HEK293 (cell line): Measurements from ENCODE around the gene SMTNL1.
A peak's percentile ranks its signal among the peaks of the same experiment; 100 is the strongest.

Source experiments
- CTCF ChIA-PET: fragments of 350-600 bp; formaldehyde crosslinking; extraction: SDS; loops from one replicate; lab custom pipeline; 2021; ENCODE audit warnings: antibody characterized with exemption; lab: Yijun Ruan, JAX
- POLR2A ChIA-PET: fragments of 300-600 bp; formaldehyde crosslinking; extraction: SDS; loops from one replicate; lab custom pipeline; 2020; ENCODE audit warnings: antibody characterized with exemption, inconsistent platforms; lab: Yijun Ruan, JAX
- H3K27ac ChIP-seq: fragments of 200-500 bp; sonication (Bioruptor generic); 2 replicates; pipeline ENCODE4 v1.5.1; 2014; ENCODE audit warnings: low read depth, low read length, control low read depth, inconsistent platforms; ENCODE audit errors: extremely low read depth
- H3K36me3 ChIP-seq, 2 experiments: fragments of 200-500 bp in 1 of 2; sonication (Bioruptor generic) in 1 of 2; 1 replicate in 1 of 2; 2 replicates in 1 of 2; pipeline ENCODE4 v1.5.1; 2014 to 2017; ENCODE audit warnings: inconsistent platforms in 2 of 2, low read length in 2 of 2; ENCODE audit not compliant: control insufficient read depth in 2 of 2, insufficient read depth in 1 of 2
- H3K4me1 ChIP-seq: fragments of 200-500 bp; sonication (Bioruptor generic); 2 replicates; pipeline ENCODE4 v1.5.1; 2014; ENCODE audit warnings: mild to moderate bottlenecking, low read length, inconsistent platforms; ENCODE audit not compliant: control insufficient read depth, insufficient read depth
- H3K4me3 ChIP-seq: 2 replicates; pipeline ENCODE4 v1.5.1; 2011; ENCODE audit warnings: low read depth, mild to moderate bottlenecking, control low read depth, low read length, moderate library complexity
- H3K9me3 ChIP-seq: fragments of 200-500 bp; sonication (Bioruptor generic); 2 replicates; pipeline ENCODE4 v1.5.1; 2014; ENCODE audit warnings: low read depth, low read length, inconsistent platforms; ENCODE audit not compliant: control insufficient read depth, insufficient read depth
- FEZF1 ChIP-seq: fragments of 450-650 bp; formaldehyde crosslinking; IDR thresholded peaks from 2 replicates; pipeline ENCODE4 v1.5.1; 2016; ENCODE audit warnings: missing biosample characterization, missing genetic modification characterization
- MZF1 ChIP-seq: fragments of 450-650 bp; formaldehyde crosslinking; IDR thresholded peaks from 2 replicates; pipeline ENCODE4 v1.5.1; 2017; ENCODE audit warnings: missing biosample characterization, missing genetic modification characterization, borderline replicate concordance
- OSR2 ChIP-seq: fragments of 450-650 bp; formaldehyde crosslinking; IDR thresholded peaks from 2 replicates; pipeline ENCODE4 v1.5.1; 2016; ENCODE audit warnings: missing biosample characterization, missing genetic modification characterization
- PATZ1 ChIP-seq: fragments of 450-650 bp; formaldehyde crosslinking; IDR thresholded peaks from 2 replicates; pipeline ENCODE4 v1.5.1; 2016; ENCODE audit warnings: missing biosample characterization, missing genetic modification characterization
- REST ChIP-seq: fragments of 450-650 bp; formaldehyde crosslinking; IDR thresholded peaks from 2 replicates; pipeline ENCODE4 v1.5.1; 2016; ENCODE audit warnings: missing biosample characterization, missing genetic modification characterization
- TRIM28 ChIP-seq: IDR thresholded peaks from 2 replicates; pipeline ENCODE4 v1.6.1; 2011; ENCODE audit warnings: low read length, control low read depth, borderline replicate concordance
- ZNF16 ChIP-seq: fragments of 450-650 bp; formaldehyde crosslinking; IDR thresholded peaks from 2 replicates; pipeline ENCODE4 v1.5.1; 2016; ENCODE audit warnings: low read depth, missing biosample characterization, missing genetic modification characterization
- ZNF274 ChIP-seq, 2 experiments: fragments of 200-500 bp in 1 of 2; fragments of 450-650 bp in 1 of 2; sonication (Bioruptor generic) in 1 of 2; formaldehyde crosslinking in 1 of 2; IDR thresholded peaks; 2 replicates each; pipeline versions ENCODE4 v1.5.1 to v1.6.1; 2014 to 2016; ENCODE audit warnings: borderline replicate concordance in 1 of 2, inconsistent platforms in 1 of 2, low read length in 1 of 2, missing biosample characterization in 1 of 2, missing genetic modification characterization in 1 of 2
- ZNF280C ChIP-seq: fragments of 450-650 bp; formaldehyde crosslinking; IDR thresholded peaks from 2 replicates; pipeline ENCODE4 v1.5.1; 2016; ENCODE audit warnings: missing biosample characterization, missing genetic modification characterization
- ZNF341 ChIP-seq: fragments of 450-650 bp; formaldehyde crosslinking; IDR thresholded peaks from 2 replicates; pipeline ENCODE4; 2016; ENCODE audit warnings: low read depth, missing biosample characterization, missing genetic modification characterization
- ZNF549 ChIP-seq: fragments of 450-650 bp; IDR thresholded peaks from 2 replicates; pipeline ENCODE4 v1.5.1; 2018; ENCODE audit warnings: missing biosample characterization, missing genetic modification characterization, mild to moderate bottlenecking, inconsistent platforms, moderate library complexity
- ZNF560 ChIP-seq: fragments of 450-650 bp; formaldehyde crosslinking; IDR thresholded peaks from 2 replicates; pipeline ENCODE4 v1.5.1; 2017; ENCODE audit warnings: missing biosample characterization, missing genetic modification characterization, borderline replicate concordance
- ZNF561 ChIP-seq: fragments of 450-650 bp; IDR thresholded peaks from 2 replicates; pipeline ENCODE4 v1.5.1; 2018; ENCODE audit warnings: missing biosample characterization, missing genetic modification characterization, borderline replicate concordance
- ZNF629 ChIP-seq: fragments of 450-650 bp; formaldehyde crosslinking; IDR thresholded peaks from 2 replicates; pipeline ENCODE4 v1.5.1; 2017; ENCODE audit warnings: missing biosample characterization, missing genetic modification characterization
- ZNF830 ChIP-seq: fragments of 450-650 bp; IDR thresholded peaks from 2 replicates; pipeline ENCODE4 v1.5.0; 2018; ENCODE audit warnings: missing biosample characterization, missing genetic modification characterization, low read depth, mild to moderate bottlenecking, moderate library complexity
- ZNF843 ChIP-seq: fragments of 450-650 bp; formaldehyde crosslinking; IDR thresholded peaks from 2 replicates; pipeline ENCODE4 v1.5.1; 2016; ENCODE audit warnings: missing biosample characterization, missing genetic modification characterization
- TF ChIP-seq, protein P1 (sequence below): fragments of 450-650 bp; formaldehyde crosslinking; IDR thresholded peaks from 2 replicates; pipeline ENCODE4 v1.5.1; 2016; ENCODE audit warnings: missing biosample characterization, missing genetic modification characterization
- TF ChIP-seq, protein P2 (sequence below): fragments of 450-650 bp; formaldehyde crosslinking; IDR thresholded peaks from 2 replicates; pipeline ENCODE4 v1.5.1; 2017; ENCODE audit warnings: missing biosample characterization, missing genetic modification characterization
- TF ChIP-seq, protein P3 (sequence below): fragments of 450-650 bp; formaldehyde crosslinking; IDR thresholded peaks from 2 replicates; pipeline ENCODE4 v1.5.1; 2016; ENCODE audit warnings: missing biosample characterization, missing genetic modification characterization

SMTNL1 gene

DNA sequence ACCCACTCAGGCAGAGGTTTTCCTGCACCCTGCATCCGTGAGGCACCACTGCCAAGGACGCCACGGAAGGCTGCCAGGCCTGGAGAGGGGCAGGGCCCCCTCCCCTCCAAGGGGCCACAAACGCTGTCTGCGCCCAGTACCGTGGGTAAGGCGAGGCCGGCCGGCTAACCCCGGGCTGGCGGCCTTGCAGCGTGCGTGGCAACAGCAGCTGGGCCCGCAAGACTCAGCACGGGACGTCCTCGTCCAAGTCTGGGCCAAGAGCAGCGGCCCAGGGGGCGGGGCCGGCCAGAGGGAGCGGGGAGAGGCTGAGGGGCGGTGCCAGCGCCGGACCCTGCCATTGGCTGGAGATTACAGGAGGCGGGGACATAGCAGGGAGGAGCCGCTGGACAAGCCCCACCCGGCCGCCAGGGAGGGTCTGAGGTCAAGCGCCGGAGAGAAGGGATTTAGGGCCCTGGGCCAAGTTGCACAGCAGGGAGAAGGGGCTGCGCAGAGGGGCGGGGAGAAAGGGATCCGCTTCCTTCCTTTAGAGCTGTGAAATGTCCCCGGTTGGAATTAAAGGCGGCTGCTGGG, 37.9 kb upstream of the SMTNL1 start (continued):
- TF ChIP-seq ZNF830 (tag by site-specific recombination) (no peak), TRIM28 (no peak), ZNF274 (IDR thresholded peaks at IDR 0.05; ENCODE audit: low read length) (no peak), ZNF274 (tag by site-specific recombination; IDR thresholded peaks at IDR 0.05; ENCODE audit: borderline replicate concordance) (no peak), ZNF549 (tag by site-specific recombination) (no peak), ZNF16 (tag by site-specific recombination) (no peak)
- TF ChIP-seq, all 188 proteins: peak for 23

GRCh38 chr11:57499983-57500461, 37.4 kb upstream of the SMTNL1 start:
- POLR2A ChIA-PET, result no interaction called here
- no peak overlapping the region for H3K4me3 ChIP-seq
- TF ChIP-seq ZNF280C (tag by site-specific recombination) (no peak), ZNF843 (tag by site-specific recombination) (0 out of 2 replicates have a peak, but pooled peaks have one; percentile 13), ZNF629 (tag by site-specific recombination) (0 out of 2 replicates have a peak, but pooled peaks have one; percentile 21), ZNF561 (tag by site-specific recombination) (no peak), FEZF1 (tag by site-specific recombination) (0 out of 2 replicates have a peak, but pooled peaks have one; percentile 9), MZF1 (0 out of 2 replicates have a peak, but pooled peaks have one; percentile 4), PATZ1 (0 out of 2 replicates have a peak, but pooled peaks have one; percentile 0), ZNF560 (tag by site-specific recombination) (no peak), ZNF341 (0 out of 2 replicates have a peak, but pooled peaks have one; percentile 21), OSR2 (tag by site-specific recombination) (no peak), REST (tag by site-specific recombination) (0 out of 2 replicates have a peak, but pooled peaks have one; percentile 32)
- TF ChIP-seq, protein P1, sequence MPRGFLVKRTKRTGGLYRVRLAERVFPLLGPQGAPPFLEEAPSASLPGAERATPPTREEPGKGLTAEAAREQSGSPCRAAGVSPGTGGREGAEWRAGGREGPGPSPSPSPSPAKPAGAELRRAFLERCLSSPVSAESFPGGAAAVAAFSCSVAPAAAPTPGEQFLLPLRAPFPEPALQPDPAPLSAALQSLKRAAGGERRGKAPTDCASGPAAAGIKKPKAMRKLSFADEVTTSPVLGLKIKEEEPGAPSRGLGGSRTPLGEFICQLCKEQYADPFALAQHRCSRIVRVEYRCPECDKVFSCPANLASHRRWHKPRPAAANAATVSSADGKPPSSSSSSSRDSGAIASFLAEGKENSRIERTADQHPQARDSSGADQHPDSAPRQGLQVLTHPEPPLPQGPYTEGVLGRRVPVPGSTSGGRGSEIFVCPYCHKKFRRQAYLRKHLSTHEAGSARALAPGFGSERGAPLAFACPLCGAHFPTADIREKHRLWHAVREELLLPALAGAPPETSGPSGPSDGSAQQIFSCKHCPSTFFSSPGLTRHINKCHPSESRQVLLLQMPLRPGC (tag by site-specific recombination), result peak; percentile 47; the same call in 1 of the 2 replicates
- TF ChIP-seq, protein P2, sequence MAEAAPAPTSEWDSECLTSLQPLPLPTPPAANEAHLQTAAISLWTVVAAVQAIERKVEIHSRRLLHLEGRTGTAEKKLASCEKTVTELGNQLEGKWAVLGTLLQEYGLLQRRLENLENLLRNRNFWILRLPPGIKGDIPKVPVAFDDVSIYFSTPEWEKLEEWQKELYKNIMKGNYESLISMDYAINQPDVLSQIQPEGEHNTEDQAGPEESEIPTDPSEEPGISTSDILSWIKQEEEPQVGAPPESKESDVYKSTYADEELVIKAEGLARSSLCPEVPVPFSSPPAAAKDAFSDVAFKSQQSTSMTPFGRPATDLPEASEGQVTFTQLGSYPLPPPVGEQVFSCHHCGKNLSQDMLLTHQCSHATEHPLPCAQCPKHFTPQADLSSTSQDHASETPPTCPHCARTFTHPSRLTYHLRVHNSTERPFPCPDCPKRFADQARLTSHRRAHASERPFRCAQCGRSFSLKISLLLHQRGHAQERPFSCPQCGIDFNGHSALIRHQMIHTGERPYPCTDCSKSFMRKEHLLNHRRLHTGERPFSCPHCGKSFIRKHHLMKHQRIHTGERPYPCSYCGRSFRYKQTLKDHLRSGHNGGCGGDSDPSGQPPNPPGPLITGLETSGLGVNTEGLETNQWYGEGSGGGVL (tag by site-specific recombination), result peak; percentile 55
- TF ChIP-seq, protein P3, sequence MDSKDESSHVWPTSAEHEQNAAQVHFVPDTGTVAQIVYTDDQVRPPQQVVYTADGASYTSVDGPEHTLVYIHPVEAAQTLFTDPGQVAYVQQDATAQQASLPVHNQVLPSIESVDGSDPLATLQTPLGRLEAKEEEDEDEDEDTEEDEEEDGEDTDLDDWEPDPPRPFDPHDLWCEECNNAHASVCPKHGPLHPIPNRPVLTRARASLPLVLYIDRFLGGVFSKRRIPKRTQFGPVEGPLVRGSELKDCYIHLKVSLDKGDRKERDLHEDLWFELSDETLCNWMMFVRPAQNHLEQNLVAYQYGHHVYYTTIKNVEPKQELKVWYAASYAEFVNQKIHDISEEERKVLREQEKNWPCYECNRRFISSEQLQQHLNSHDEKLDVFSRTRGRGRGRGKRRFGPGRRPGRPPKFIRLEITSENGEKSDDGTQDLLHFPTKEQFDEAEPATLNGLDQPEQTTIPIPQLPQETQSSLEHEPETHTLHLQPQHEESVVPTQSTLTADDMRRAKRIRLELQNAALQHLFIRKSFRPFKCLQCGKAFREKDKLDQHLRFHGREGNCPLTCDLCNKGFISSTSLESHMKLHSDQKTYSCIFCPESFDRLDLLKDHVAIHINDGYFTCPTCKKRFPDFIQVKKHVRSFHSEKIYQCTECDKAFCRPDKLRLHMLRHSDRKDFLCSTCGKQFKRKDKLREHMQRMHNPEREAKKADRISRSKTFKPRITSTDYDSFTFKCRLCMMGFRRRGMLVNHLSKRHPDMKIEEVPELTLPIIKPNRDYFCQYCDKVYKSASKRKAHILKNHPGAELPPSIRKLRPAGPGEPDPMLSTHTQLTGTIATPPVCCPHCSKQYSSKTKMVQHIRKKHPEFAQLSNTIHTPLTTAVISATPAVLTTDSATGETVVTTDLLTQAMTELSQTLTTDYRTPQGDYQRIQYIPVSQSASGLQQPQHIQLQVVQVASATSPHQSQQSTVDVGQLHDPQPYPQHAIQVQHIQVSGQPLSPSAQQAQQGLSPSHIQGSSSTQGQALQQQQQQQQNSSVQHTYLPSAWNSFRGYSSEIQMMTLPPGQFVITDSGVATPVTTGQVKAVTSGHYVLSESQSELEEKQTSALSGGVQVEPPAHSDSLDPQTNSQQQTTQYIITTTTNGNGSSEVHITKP, result peak; percentile 84

More at GRCh38 chr11:57499983-57500461, 37.4 kb upstream of the SMTNL1 start:
- Histone ChIP-seq H3K27ac (no peak overlapping the region), H3K4me1 (no peaks in the 10 kb centered on the region), H3K9me3 (no peaks in the 10 kb centered on the region), H3K36me3 (peaks cover 0 to 16% of the 10 kb centered on the region in 2 experiments; a peak in 1 of 3 replicates)
- CTCF ChIA-PET, result interaction anchor here (2.6 kb wide), 1 partner anchor 8 kb away, joined by 9 read pairs; no protein-coding TSS in a partner anchor
